ENCODE data around the gene TBC1D21.
A peak's percentile ranks its signal among the peaks of the same experiment; 100 is the strongest.

TBC1D21 gene

GRCh38 chr15:73891328-73892315, 18.3 kb downstream of the TBC1D21 start:
- Histone ChIP-seq H3K36me3 (ENCODE audit: control insufficient read depth, insufficient read depth, low read length, severe bottlenecking) (no peaks in the 10 kb centered on the region), H3K4me1 (ENCODE audit: control insufficient read depth, insufficient read depth, low read length) (no peaks in the 10 kb centered on the region), H3K27me3 (replicated peaks; ENCODE audit: control insufficient read depth, insufficient read depth, low read length) (peaks cover 27% of the 10 kb centered on the region), H3K9me3 (ENCODE audit: control insufficient read depth, low read length) (no peaks in the 10 kb centered on the region), H3K4me3 (ENCODE audit: low read length) (no peak overlapping the region), H3K9ac (ENCODE audit: low read length) (no peak overlapping the region)
- no peak for DNase-seq (ENCODE audit: low read depth)

DNA sequence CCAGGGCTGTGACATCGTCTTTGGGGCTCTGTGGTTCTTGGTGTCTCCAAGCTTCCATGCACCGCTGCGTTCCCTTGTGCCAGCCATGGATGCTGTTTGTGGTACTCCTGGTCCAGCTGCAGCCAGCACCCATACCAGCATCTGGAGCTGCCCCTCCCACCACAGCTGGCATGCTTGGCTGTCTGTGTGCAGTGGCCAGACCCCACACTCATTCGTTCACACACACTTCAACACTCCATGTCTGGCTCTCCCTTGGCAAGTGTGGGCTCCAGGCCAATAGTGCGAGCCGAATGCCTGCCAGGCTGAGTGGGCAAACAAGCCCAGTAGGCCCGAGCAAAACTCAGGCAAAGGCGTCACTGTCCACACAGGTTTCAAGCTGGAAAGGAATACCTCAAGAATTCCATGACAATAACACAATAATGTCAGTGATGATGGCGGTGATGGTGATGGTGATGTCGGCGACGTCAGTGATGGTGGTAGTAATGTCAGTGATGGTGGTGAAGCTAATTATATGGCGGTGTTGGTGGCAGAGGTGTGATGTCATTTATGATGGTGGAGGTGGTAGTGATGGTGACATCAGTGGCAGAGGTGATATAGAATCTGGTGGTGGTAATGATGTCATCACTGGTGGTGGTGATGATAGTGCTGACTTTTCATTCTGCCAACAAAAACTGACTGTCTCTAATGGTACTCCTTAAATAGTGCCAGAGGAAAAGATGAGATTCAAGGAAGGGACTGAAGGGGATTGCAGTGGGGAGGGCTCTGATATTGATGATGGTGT, 19.3 kb downstream of the TBC1D21 start:
- Histone ChIP-seq H3K9me3 (ENCODE audit: control insufficient read depth, low read length) (no peaks in the 10 kb centered on the region), H3K36me3 (ENCODE audit: control insufficient read depth, insufficient read depth, low read length, severe bottlenecking) (no peaks in the 10 kb centered on the region)
- DNase-seq (ENCODE audit: low read depth), result no peak

DNA sequence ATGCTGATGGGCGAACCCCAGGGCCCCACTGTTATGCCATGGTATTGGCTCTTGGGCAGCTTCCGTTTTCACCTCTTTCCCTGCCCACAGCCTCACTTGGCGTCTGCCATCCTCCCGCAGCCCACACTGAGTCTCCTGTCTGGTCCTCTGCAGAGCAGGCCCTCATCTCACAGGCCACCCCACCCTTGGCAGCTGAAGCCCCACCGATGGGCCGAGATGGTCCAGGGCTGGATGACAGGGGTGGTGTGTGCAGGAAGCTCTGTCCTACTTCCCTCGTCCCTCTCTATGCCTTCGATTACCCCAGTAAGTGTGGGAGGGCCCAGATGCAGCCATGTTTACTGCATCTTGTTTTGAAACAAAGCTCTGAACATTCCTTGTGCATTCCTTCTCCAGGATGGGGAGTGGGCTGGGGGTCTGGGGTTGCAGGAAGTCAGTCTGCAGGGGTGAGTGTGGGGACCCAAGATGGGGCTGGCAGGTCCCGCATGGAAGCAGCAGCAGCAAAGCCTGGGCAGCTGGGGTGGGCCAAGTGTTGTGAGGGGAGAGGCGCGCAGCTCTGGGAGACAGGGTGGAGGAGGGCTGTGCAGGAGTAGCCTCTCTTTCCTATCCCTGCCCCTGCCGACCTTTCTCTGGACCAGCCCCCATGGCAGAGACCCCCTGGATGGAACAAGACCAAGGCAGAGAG, 20.9 kb downstream of the TBC1D21 start:
- H3K36me3 ChIP-seq (ENCODE audit: control insufficient read depth, insufficient read depth, low read length, severe bottlenecking), result no peaks in the 10 kb centered on the region
- H3K9ac ChIP-seq (ENCODE audit: low read length), result no peak overlapping the region
- peaks cover 18% of the 10 kb centered on the region for H3K4me1 ChIP-seq (ENCODE audit: control insufficient read depth, insufficient read depth, low read length)
- no peak for DNase-seq (ENCODE audit: low read depth)
- peaks cover 13% of the 10 kb centered on the region for H3K27me3 ChIP-seq (replicated peaks; ENCODE audit: control insufficient read depth, insufficient read depth, low read length)
- H3K9me3 ChIP-seq (ENCODE audit: control insufficient read depth, low read length), result no peaks in the 10 kb centered on the region
- no peak overlapping the region for H3K4me3 ChIP-seq (ENCODE audit: low read length)

More for the DNA sequence above, 19.3 kb downstream of the TBC1D21 start:
- H3K9ac ChIP-seq (ENCODE audit: low read length), result no peak overlapping the region
- H3K4me1 ChIP-seq (ENCODE audit: control insufficient read depth, insufficient read depth, low read length), result peaks cover 9% of the 10 kb centered on the region
- H3K4me3 ChIP-seq (ENCODE audit: low read length), result no peak overlapping the region
- peaks cover 27% of the 10 kb centered on the region for H3K27me3 ChIP-seq (replicated peaks; ENCODE audit: control insufficient read depth, insufficient read depth, low read length)

GRCh38 chr15:73897441-73898261, 24.3 kb downstream of the TBC1D21 start:
- peak; percentile 80 for DNase-seq (ENCODE audit: low read depth)
- Histone ChIP-seq H3K9me3 (ENCODE audit: control insufficient read depth, low read length) (no peaks in the 10 kb centered on the region), H3K4me1 (ENCODE audit: control insufficient read depth, insufficient read depth, low read length) (peaks cover 29% of the 10 kb centered on the region), H3K9ac (ENCODE audit: low read length) (no peak overlapping the region), H3K27me3 (replicated peaks; ENCODE audit: control insufficient read depth, insufficient read depth, low read length) (no peaks in the 10 kb centered on the region), H3K4me3 (ENCODE audit: low read length) (no peak overlapping the region), H3K36me3 (ENCODE audit: control insufficient read depth, insufficient read depth, low read length, severe bottlenecking) (no peaks in the 10 kb centered on the region)

GRCh38 chr15:73899197-73900094, 26.1 kb downstream of the TBC1D21 start:
- Histone ChIP-seq H3K4me3 (ENCODE audit: low read length) (no peak overlapping the region), H3K27me3 (replicated peaks; ENCODE audit: control insufficient read depth, insufficient read depth, low read length) (no peaks in the 10 kb centered on the region), H3K9me3 (ENCODE audit: control insufficient read depth, low read length) (no peaks in the 10 kb centered on the region), H3K9ac (ENCODE audit: low read length) (no peak overlapping the region), H3K36me3 (ENCODE audit: control insufficient read depth, insufficient read depth, low read length, severe bottlenecking) (no peaks in the 10 kb centered on the region), H3K4me1 (ENCODE audit: control insufficient read depth, insufficient read depth, low read length) (peaks cover 29% of the 10 kb centered on the region)
- peak; percentile 31 for DNase-seq (ENCODE audit: low read depth)

DNA sequence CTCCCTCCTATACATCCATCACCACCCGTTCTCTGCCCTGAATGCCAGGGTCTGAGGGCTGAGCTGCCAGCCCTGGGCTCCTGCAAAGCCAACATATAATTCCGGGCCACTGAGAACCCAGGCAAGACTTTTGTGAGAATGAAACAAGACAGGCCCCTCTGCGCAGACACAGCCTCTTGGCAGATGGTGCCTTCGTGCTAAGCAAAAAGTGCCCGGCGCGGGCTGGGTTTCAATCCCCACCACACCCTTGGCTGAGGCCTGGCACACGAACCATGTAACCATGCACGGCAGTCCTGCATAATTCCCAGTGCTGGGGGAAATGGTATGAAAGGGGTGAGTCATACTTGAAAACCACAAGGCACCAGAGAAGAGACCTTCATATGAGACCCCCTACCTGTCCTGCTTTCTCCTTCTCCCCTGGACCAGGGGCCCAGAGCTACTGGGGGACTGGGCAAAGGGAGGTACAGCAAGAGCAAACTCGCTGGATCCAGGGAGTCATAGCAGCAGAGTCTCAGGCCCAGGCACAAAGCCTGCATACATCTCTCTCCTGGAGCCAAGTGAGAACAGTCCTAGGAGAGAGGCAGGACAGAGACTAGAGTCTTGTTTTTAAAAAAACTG, 26.8 kb downstream of the TBC1D21 start:
- no peak overlapping the region for H3K4me3 ChIP-seq (ENCODE audit: low read length)
- H3K9me3 ChIP-seq (ENCODE audit: control insufficient read depth, low read length), result no peaks in the 10 kb centered on the region
- no peak overlapping the region for H3K9ac ChIP-seq (ENCODE audit: low read length)
- H3K36me3 ChIP-seq (ENCODE audit: control insufficient read depth, insufficient read depth, low read length, severe bottlenecking), result no peaks in the 10 kb centered on the region
- H3K4me1 ChIP-seq (ENCODE audit: control insufficient read depth, insufficient read depth, low read length), result peaks cover 29% of the 10 kb centered on the region
- DNase-seq (ENCODE audit: low read depth), result no peak
- H3K27me3 ChIP-seq (replicated peaks; ENCODE audit: control insufficient read depth, insufficient read depth, low read length), result no peaks in the 10 kb centered on the region

DNA sequence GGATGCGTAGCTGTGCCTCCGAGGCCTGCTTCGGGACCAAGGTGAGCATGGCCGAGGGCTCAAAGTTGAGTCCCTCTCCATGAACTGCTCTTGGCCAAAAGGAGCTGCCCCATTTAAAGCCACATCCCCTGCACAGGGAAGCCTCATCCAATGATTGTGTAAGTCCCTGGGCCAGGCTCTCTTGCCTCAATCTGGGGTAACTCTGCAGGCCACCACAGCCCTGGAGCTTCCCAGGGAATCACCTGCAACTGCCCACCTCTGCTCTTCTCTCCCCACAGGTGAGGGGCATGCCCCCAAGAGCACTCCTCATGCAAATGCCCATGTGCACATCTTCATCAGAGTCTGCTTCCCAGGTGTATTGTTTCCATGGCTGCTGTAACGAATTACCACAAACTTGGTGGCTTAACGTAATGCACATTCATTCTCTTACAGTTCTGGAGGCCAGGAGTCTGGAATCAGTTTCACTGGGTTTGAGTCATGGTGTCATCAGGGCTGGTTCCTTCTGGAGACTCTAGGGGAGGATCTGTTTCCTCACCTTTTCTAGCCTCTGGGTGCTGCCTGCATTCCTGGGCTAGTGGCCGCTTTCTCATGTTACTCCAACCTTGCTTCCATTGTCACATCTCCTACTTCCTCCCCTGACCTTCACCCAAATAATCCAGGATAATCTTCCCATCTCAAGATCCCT, 27.9 kb downstream of the TBC1D21 start:
- Histone ChIP-seq H3K4me3 (ENCODE audit: low read length) (no peak overlapping the region), H3K9ac (ENCODE audit: low read length) (no peak overlapping the region), H3K4me1 (ENCODE audit: control insufficient read depth, insufficient read depth, low read length) (peaks cover 29% of the 10 kb centered on the region), H3K27me3 (replicated peaks; ENCODE audit: control insufficient read depth, insufficient read depth, low read length) (no peaks in the 10 kb centered on the region), H3K9me3 (ENCODE audit: control insufficient read depth, low read length) (no peaks in the 10 kb centered on the region), H3K36me3 (ENCODE audit: control insufficient read depth, insufficient read depth, low read length, severe bottlenecking) (no peaks in the 10 kb centered on the region)
- no peak for DNase-seq (ENCODE audit: low read depth)

DNA sequence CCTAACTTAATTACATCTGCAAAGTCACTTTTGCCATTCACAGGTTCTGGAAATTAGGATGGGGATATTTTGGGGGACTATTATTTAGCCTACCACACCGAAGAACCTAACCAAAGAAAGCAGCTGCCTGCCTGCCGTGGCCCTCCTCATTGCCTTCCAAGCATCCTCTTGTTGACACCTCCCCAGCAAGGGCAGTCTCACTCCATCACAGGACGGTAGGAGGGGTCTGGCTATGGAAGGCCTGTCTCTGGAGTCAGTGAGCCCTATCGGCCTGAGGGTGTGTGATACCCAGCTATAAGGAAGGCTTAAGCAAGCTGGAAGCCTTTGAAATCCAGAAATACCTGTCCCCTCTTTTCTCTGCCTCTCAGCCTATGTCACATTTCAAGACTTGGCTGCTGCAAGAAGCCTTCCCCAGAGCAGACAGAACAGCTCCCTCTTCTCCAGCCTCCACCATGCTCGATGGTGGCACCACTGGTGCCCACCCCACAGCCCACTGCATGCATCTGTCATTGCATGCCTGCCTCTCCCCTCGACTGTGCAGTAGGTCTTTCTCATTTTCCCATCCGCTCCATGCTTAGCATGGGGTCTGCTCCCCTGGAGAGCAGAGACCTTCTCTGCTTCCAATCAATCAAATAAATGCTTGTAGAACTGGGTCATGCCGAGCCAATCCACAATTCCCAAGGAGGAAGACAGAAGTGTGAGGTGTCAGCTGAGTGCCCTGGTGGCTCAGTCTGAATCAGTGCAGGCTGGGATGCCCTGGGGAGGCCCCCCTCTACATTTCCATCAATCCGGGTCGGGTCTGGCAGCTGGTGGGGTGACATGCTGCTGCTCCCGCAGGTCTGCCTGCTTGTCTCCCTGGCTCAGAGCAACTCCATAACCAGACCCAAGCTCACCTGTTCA, 29.0 kb downstream of the TBC1D21 start:
- Histone ChIP-seq H3K27me3 (replicated peaks; ENCODE audit: control insufficient read depth, insufficient read depth, low read length) (no peaks in the 10 kb centered on the region), H3K9me3 (ENCODE audit: control insufficient read depth, low read length) (no peaks in the 10 kb centered on the region), H3K36me3 (ENCODE audit: control insufficient read depth, insufficient read depth, low read length, severe bottlenecking) (no peaks in the 10 kb centered on the region), H3K4me1 (ENCODE audit: control insufficient read depth, insufficient read depth, low read length) (peaks cover 29% of the 10 kb centered on the region), H3K9ac (ENCODE audit: low read length) (no peak overlapping the region), H3K4me3 (ENCODE audit: low read length) (no peak overlapping the region)
- DNase-seq (ENCODE audit: low read depth), result no peak

Measured in adipocyte (in vitro differentiated cells).